Osteoblast (primary cell): Measurements from ENCODE around the gene B3GNT8. TPM values are rescaled to one million over a fixed set of nuclear protein-coding genes. Genes with fewer than 3 reads are reported as not detected.
A peak's percentile ranks its signal among the peaks of the same experiment; 100 is the strongest.

Experiments used
- DNase-seq: peaks from one replicate; pipeline ENCODE4 v3.0.0; 2011; ENCODE audit warnings: low spot score, mixed read lengths; ENCODE audit not compliant: insufficient read length; ENCODE audit errors: missing footprints
- H2AFZ ChIP-seq: 2 replicates; pipeline ENCODE4 v1.6.0; 2011; ENCODE audit warnings: mild to moderate bottlenecking, low read length
- H3K27ac ChIP-seq: 2 replicates; pipeline ENCODE4 v1.5.1; 2011; ENCODE audit warnings: mild to moderate bottlenecking, low read depth, low read length, moderate library complexity
- H3K27me3 ChIP-seq: 2 replicates; pipeline ENCODE4 v1.6.0; 2012; ENCODE audit warnings: mild to moderate bottlenecking, control low read depth, inconsistent platforms, low read length, moderate library complexity; ENCODE audit not compliant: insufficient read depth
- H3K36me3 ChIP-seq: 2 replicates; pipeline ENCODE4 v1.5.1; 2011; ENCODE audit warnings: mild to moderate bottlenecking, low read length, control low read depth, moderate library complexity; ENCODE audit not compliant: insufficient read depth
- H3K4me1 ChIP-seq: 2 replicates; pipeline ENCODE4 v1.5.1; 2011; ENCODE audit warnings: mild to moderate bottlenecking, low read length, control low read depth, moderate library complexity; ENCODE audit not compliant: insufficient read depth
- H3K4me2 ChIP-seq: 2 replicates; pipeline ENCODE4 v1.6.0; 2011; ENCODE audit warnings: mild to moderate bottlenecking, low read length; ENCODE audit not compliant: insufficient read depth
- H3K4me3 ChIP-seq: fragments of 200-600 bp; sonication (generic); 3 replicates; pipeline ENCODE4 v1.5.1; 2012; ENCODE audit warnings: mild to moderate bottlenecking, low read length, inconsistent platforms; ENCODE audit not compliant: insufficient read depth
- H3K79me2 ChIP-seq: 2 replicates; pipeline ENCODE4 v1.6.0; 2012; ENCODE audit warnings: mild to moderate bottlenecking, low read length, control low read depth, inconsistent platforms; ENCODE audit not compliant: insufficient read depth
- H3K9me3 ChIP-seq: 2 replicates; pipeline ENCODE4 v1.5.1; 2011; ENCODE audit warnings: low read depth, low read length, control low read depth
- H4K20me1 ChIP-seq: 2 replicates; pipeline ENCODE4 v1.6.0; 2012; ENCODE audit warnings: mild to moderate bottlenecking, low read length, control low read depth; ENCODE audit not compliant: insufficient read depth
- total RNA-seq: library from RNA; depleted of rRNA; stranded (reverse); fragments of >200 nt; gene quantifications from 2 replicates; pipeline ENCODE4 v1.2.3, GENCODE V29; 2012
- TF ChIP-seq, protein P1 (sequence below): IDR thresholded peaks from 2 replicates; pipeline ENCODE4 v1.5.1; 2011; ENCODE audit warnings: mild to moderate bottlenecking, low read depth, low read length, moderate library complexity; ENCODE audit errors: extremely low read depth

The B3GNT8 gene
- total RNA-seq, 1 donor, result 0.72 TPM

DNA sequence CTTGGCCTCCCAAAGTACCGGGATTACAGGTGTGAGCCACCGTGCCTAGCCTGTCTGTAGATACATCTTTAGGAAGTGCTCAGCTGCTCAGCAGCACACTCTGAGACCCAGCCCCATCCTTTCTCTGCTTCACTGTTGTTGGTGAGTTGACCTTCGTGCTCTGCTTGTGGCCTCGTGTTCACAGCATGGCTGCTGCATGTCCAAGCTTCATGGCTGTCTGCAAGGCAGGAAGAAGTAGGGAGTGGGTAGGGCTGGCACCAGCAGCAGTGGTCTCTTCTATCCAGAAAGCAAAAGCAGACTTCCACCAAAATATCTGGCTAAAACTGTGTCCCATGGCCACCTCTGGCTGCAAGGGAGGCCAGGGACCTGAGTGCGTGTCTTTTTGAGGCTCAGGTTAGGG, 14.2 kb downstream of the B3GNT8 start:
- TF ChIP-seq, protein P1, sequence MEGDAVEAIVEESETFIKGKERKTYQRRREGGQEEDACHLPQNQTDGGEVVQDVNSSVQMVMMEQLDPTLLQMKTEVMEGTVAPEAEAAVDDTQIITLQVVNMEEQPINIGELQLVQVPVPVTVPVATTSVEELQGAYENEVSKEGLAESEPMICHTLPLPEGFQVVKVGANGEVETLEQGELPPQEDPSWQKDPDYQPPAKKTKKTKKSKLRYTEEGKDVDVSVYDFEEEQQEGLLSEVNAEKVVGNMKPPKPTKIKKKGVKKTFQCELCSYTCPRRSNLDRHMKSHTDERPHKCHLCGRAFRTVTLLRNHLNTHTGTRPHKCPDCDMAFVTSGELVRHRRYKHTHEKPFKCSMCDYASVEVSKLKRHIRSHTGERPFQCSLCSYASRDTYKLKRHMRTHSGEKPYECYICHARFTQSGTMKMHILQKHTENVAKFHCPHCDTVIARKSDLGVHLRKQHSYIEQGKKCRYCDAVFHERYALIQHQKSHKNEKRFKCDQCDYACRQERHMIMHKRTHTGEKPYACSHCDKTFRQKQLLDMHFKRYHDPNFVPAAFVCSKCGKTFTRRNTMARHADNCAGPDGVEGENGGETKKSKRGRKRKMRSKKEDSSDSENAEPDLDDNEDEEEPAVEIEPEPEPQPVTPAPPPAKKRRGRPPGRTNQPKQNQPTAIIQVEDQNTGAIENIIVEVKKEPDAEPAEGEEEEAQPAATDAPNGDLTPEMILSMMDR, result no peak
- Histone ChIP-seq H4K20me1 (peaks cover 4% of the 10 kb centered on the region), H3K27me3 (no peaks in the 10 kb centered on the region), H3K9me3 (no peaks in the 10 kb centered on the region), H3K79me2 (no peaks in the 10 kb centered on the region), H3K4me1 (peaks cover 10% of the 10 kb centered on the region), H3K4me3 (no peak overlapping the region), H2AFZ (no peak overlapping the region), H3K4me2 (no peak overlapping the region), H3K36me3 (peaks cover 10% of the 10 kb centered on the region), H3K27ac (no peak overlapping the region)
- peak; percentile 57 for DNase-seq

DNA sequence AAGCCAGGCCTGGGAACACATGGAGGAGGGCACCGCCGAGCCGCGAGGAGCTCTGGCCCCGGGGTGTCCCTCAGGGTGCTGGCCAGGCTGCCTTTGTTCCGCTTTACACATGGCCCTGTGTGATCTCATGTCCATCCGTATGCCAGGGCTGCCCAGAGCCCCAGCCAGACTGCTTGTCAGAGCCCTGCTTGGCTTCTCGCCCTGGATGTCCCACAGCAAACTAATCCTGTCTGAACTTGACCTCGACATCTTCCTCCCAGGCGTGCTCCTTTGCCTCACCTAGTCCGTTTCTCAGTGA, 15.3 kb downstream of the B3GNT8 start:
- peak; percentile 34 for DNase-seq
- Histone ChIP-seq H3K27ac (no peak overlapping the region), H3K36me3 (peaks cover 10% of the 10 kb centered on the region), H3K27me3 (no peaks in the 10 kb centered on the region), H3K4me1 (peaks cover 10% of the 10 kb centered on the region), H3K4me3 (no peak overlapping the region), H3K9me3 (no peaks in the 10 kb centered on the region), H3K79me2 (no peaks in the 10 kb centered on the region), H3K4me2 (no peak overlapping the region), H2AFZ (no peak overlapping the region), H4K20me1 (peaks cover 8% of the 10 kb centered on the region)
- TF ChIP-seq, protein P1, result no peak

DNA sequence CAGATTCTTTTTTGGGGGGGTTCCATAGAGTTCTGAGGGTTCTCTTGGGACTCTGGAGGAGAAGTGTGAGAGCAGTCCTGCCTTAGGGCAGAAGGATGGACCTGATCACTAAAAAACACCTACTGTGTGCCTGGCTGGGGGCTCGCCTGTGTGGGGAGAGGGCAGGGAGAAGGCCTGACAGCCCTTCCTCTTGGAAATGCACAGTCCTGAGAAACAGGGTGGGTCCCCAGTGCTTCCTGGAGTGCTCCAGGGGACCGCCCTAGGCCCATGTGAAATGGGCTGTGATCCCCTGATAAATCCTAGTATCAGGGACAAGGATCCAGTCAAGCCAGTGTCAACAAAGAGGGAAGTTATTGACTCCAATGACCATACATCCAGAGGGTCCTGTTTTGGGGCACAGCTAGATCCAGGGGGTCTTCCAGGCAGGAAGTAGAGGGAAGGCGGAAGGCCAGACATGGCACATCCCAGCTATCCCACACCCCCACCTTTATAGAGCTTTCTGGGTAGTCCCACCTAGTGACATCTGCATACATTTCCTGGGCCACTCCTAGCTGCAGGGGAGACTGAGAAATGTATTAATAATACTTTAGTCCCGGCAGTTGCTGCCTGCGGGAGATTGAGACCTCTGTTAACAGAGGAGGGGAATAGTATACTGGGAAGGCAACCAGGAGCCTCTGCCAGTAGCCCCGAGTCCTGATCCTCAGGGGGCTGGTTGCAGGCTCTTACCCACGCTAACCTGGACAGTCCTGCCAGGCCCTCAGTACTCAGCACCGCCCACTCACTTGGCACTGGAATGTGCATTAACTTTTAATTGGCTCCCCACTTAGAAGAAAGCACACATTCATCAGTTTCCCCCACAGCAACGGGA, 15.8 kb downstream of the B3GNT8 start:
- TF ChIP-seq, protein P1, result no peak
- H3K27ac ChIP-seq, result no peak overlapping the region
- DNase-seq, result peak; percentile 66

DNA sequence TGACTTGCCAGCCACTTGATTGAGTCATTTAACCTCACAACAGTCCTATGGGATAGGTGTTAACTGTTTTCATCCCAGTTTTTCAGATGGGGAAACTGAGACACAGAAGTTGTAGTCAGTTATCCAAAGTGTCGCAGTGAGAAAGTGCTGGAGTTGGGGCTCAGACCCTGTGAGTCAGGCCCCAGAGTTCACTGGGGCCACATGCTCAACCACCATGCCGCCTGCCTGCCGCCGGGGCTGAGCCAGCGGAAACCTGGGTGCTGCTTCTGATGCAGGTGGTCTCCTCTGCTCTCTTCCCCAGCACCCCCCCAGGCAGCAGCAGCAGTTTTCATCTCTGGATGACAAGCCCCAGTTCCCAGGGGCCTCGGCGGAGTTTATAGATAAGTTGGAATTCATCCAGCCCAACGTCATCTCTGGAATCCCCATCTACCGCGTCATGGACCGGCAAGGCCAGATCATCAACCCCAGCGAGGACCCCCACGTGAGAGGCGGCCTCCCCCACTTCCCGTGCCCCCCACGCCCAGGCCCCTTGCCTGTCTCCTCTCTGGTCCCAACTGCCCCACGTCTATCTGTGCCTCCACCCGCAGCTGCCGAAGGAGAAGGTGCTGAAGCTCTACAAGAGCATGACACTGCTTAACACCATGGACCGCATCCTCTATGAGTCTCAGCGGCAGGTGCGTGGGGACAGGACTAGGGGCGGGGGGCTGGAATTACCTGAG, 16.7 kb downstream of the B3GNT8 start:
- Histone ChIP-seq H3K4me3 (no peak overlapping the region), H3K4me1 (peaks cover 10% of the 10 kb centered on the region), H3K36me3 (peaks cover 5% of the 10 kb centered on the region), H3K27me3 (no peaks in the 10 kb centered on the region), H3K9me3 (no peaks in the 10 kb centered on the region), H3K4me2 (no peak overlapping the region), H3K27ac (no peak overlapping the region), H2AFZ (no peak overlapping the region), H4K20me1 (peaks cover 10% of the 10 kb centered on the region), H3K79me2 (no peaks in the 10 kb centered on the region)
- peak; percentile 34 for DNase-seq
- TF ChIP-seq, protein P1, result no peak

More for the DNA sequence above, 15.8 kb downstream of the B3GNT8 start:
- H3K4me1 ChIP-seq, result peaks cover 10% of the 10 kb centered on the region
- H3K9me3 ChIP-seq, result no peaks in the 10 kb centered on the region
- H3K27me3 ChIP-seq, result no peaks in the 10 kb centered on the region
- H3K36me3 ChIP-seq, result peaks cover 7% of the 10 kb centered on the region
- peaks cover 8% of the 10 kb centered on the region for H4K20me1 ChIP-seq
- H3K4me2 ChIP-seq, result no peak overlapping the region
- no peaks in the 10 kb centered on the region for H3K79me2 ChIP-seq
- no peak overlapping the region for H3K4me3 ChIP-seq
- H2AFZ ChIP-seq, result no peak overlapping the region
